ENCODE measurements around the gene MBP.

- TF ChIP-seq POLR2A (IDR thresholded peaks at IDR 0.05) = no peak
- TF ChIP-seq CTCF (IDR thresholded peaks at IDR 0.05) = no peak
Observed at GRCh38 chr18:77024476-77024875, 108.1 kb downstream of the MBP start.
